ENCODE data around the gene P2RY1.
A peak's percentile ranks its signal among the peaks of the same experiment; 100 is the strongest.

P2RY1 gene

DNA sequence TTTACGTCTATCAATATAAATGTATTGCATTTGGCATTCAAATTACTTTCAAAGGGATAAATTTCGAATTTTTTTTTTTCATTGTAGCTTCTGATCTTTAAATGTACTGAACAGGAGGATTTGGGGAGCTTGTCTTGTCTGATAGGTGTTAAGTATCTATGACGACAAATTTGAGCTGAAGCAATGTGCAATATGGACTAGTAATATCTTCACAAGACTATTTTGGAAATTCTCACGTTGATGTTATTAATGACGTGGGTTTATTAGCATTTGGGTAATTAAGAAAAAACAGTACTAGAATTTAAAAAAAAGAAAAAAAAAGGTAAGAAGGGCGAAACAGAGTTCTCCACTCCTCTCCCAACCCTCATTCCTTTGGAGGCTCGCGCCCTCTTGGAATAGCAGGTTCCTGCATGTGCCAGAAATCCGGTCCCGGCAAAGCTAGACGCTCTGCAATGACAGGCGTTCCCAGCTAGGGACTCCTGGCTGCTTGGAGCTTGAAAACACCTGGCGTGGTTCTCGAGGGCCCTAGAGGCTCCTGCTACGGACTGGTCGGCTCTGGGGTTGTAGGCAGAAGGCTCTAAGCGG, 648 bp upstream of the P2RY1 start:
- peak overlapping the region; percentile 90 for H3K27ac Mint-ChIP-seq
- no peaks in the 10 kb centered on the region for H3K9me3 Mint-ChIP-seq
- peaks cover 21% of the 10 kb centered on the region for H3K4me1 Mint-ChIP-seq
- no peaks in the 10 kb centered on the region for H3K36me3 Mint-ChIP-seq (ENCODE audit: low read depth)
- no peak for DNase-seq
- TF ChIP-seq, protein P1, sequence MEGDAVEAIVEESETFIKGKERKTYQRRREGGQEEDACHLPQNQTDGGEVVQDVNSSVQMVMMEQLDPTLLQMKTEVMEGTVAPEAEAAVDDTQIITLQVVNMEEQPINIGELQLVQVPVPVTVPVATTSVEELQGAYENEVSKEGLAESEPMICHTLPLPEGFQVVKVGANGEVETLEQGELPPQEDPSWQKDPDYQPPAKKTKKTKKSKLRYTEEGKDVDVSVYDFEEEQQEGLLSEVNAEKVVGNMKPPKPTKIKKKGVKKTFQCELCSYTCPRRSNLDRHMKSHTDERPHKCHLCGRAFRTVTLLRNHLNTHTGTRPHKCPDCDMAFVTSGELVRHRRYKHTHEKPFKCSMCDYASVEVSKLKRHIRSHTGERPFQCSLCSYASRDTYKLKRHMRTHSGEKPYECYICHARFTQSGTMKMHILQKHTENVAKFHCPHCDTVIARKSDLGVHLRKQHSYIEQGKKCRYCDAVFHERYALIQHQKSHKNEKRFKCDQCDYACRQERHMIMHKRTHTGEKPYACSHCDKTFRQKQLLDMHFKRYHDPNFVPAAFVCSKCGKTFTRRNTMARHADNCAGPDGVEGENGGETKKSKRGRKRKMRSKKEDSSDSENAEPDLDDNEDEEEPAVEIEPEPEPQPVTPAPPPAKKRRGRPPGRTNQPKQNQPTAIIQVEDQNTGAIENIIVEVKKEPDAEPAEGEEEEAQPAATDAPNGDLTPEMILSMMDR (IDR thresholded peaks at IDR 0.05): no peak
- H3K27me3 Mint-ChIP-seq (ENCODE audit: low read depth, poor library complexity): peaks cover 42% of the 10 kb centered on the region
- H3K4me3 Mint-ChIP-seq: peak overlapping the region; percentile 95

DNA sequence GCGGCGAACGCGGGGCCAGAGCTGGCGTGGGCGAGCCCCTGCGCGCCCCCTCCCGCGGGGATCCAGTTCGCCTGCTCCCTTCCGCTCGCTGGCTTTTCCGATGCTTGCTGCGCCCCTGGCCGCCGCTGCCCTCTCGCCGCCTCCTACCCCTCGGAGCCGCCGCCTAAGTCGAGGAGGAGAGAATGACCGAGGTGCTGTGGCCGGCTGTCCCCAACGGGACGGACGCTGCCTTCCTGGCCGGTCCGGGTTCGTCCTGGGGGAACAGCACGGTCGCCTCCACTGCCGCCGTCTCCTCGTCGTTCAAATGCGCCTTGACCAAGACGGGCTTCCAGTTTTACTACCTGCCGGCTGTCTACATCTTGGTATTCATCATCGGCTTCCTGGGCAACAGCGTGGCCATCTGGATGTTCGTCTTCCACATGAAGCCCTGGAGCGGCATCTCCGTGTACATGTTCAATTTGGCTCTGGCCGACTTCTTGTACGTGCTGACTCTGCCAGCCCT, 721 bp downstream of the P2RY1 start:
- H3K4me1 Mint-ChIP-seq: peaks cover 21% of the 10 kb centered on the region
- DNase-seq: no peak
- peak overlapping the region; percentile 95 for H3K4me3 Mint-ChIP-seq
- H3K27ac Mint-ChIP-seq: no peak overlapping the region
- H3K36me3 Mint-ChIP-seq (ENCODE audit: low read depth): no peaks in the 10 kb centered on the region
- TF ChIP-seq, protein P1 (IDR thresholded peaks at IDR 0.05): no peak
- H3K27me3 Mint-ChIP-seq (ENCODE audit: low read depth, poor library complexity): peaks cover 37% of the 10 kb centered on the region
- H3K9me3 Mint-ChIP-seq: no peaks in the 10 kb centered on the region

- H3K36me3 Mint-ChIP-seq (ENCODE audit: low read depth): no peaks in the 10 kb centered on the region
- no peak for DNase-seq
- TF ChIP-seq, protein P1 (IDR thresholded peaks at IDR 0.05): no peak
These were observed 1.3 kb downstream of the P2RY1 start for GRCh38 chr3:152836269-152836668.

GRCh38 chr3:152839511-152839910, 4.6 kb downstream of the P2RY1 start:
- Mint-ChIP-seq H3K36me3 (ENCODE audit: low read depth) (no peaks in the 10 kb centered on the region), H3K4me1 (peaks cover 14% of the 10 kb centered on the region), H3K27ac (no peak overlapping the region), H3K4me3 (no peak overlapping the region), H3K27me3 (ENCODE audit: low read depth, poor library complexity) (peaks cover 31% of the 10 kb centered on the region), H3K9me3 (no peaks in the 10 kb centered on the region)
- TF ChIP-seq, protein P1 (IDR thresholded peaks at IDR 0.05): no peak
- DNase-seq: no peak

More at GRCh38 chr3:152836269-152836668, 1.3 kb downstream of the P2RY1 start:
- Mint-ChIP-seq H3K9me3 (no peaks in the 10 kb centered on the region), H3K4me1 (peaks cover 21% of the 10 kb centered on the region), H3K4me3 (peak overlapping the region; percentile 95), H3K27ac (no peak overlapping the region), H3K27me3 (ENCODE audit: low read depth, poor library complexity) (peaks cover 32% of the 10 kb centered on the region)

- no peak for DNase-seq
- Mint-ChIP-seq H3K27ac (no peak overlapping the region), H3K4me3 (no peak overlapping the region), H3K36me3 (ENCODE audit: low read depth) (no peaks in the 10 kb centered on the region), H3K4me1 (peaks cover 9% of the 10 kb centered on the region), H3K27me3 (ENCODE audit: low read depth, poor library complexity) (peaks cover 18% of the 10 kb centered on the region), H3K9me3 (no peaks in the 10 kb centered on the region)
- TF ChIP-seq, protein P1 (IDR thresholded peaks at IDR 0.05): no peak
These were observed 6.2 kb downstream of the P2RY1 start for GRCh38 chr3:152841131-152841530.

DNA sequence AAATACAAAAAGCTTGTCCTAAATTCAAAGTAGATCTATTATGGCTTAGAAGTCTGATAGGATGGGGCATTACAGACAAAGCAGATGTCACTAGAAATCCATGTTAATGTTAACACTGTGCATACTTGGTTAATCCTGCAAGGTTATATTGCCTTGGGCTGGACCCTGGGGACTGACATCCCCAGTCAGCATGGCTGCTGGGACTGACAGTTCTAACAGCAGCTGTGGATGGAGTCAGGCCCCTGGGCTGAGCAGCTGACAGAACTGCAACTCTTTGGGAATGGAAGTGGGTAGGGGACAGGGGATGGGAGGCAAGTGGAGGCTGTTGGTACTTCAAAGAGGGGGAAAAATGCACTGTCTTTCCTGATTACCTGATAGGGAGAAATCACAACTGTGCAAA, 7.5 kb downstream of the P2RY1 start:
- DNase-seq: no peak
- no peaks in the 10 kb centered on the region for H3K36me3 Mint-ChIP-seq (ENCODE audit: low read depth)
- H3K27me3 Mint-ChIP-seq (ENCODE audit: low read depth, poor library complexity): peaks cover 7% of the 10 kb centered on the region
- H3K4me3 Mint-ChIP-seq: no peak overlapping the region
- H3K27ac Mint-ChIP-seq: no peak overlapping the region
- no peaks in the 10 kb centered on the region for H3K4me1 Mint-ChIP-seq
- H3K9me3 Mint-ChIP-seq: peaks cover 8% of the 10 kb centered on the region
- TF ChIP-seq, protein P1 (IDR thresholded peaks at IDR 0.05): no peak
